Measurements from ENCODE around the gene BDH1. TPM values are rescaled to one million over a fixed set of nuclear protein-coding genes. Genes with fewer than 3 reads are reported as not detected.

BDH1 gene
- polyA plus RNA-seq, 1 of the 3 experiments (the other 2 are of a cell fraction): 19.8 TPM

DNA sequence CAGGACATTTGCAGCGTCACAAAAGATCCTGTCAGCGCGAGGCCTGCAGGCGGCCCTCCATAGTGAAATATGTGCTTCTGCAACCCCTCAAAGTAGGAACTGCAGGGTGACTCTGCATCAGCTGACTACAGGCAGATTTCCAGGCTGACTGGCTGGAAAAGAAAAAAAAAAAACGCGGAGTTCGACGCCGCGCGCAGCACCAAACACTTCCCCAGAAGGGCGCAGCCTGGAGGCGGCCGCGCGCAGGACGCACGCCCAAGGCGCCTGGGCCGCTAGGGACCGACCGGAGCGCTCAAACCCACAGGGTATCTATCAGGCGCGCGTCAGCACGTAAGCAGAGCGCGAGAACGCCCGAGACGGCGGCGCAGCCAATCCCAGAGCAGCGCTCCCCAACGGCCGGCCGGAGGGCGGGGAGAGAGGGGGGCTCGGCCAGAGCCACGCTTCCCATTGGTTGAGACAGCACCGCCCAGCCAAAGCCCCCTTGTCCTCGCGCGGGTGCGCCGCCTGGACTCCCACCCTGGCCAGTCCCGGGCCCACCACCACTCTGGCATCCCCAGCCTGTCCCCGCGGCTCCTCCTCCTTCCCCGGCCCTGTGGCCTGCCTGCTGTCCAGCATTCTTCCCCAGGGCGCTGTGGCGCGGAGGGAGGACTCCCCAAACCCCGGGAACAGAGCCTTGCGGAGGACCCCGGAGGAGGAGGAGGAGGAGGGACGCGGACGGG lies 1.0 kb downstream of the BDH1 start (continued):
- TF ChIP-seq YY1 (IDR thresholded peaks at IDR 0.05; ENCODE audit: low read depth): peak; percentile 23; the same call in 1 of the 2 replicates
- TF ChIP-seq GABPA (IDR thresholded peaks at IDR 0.05; ENCODE audit: low read depth): no peak
- TF ChIP-seq, protein P1, sequence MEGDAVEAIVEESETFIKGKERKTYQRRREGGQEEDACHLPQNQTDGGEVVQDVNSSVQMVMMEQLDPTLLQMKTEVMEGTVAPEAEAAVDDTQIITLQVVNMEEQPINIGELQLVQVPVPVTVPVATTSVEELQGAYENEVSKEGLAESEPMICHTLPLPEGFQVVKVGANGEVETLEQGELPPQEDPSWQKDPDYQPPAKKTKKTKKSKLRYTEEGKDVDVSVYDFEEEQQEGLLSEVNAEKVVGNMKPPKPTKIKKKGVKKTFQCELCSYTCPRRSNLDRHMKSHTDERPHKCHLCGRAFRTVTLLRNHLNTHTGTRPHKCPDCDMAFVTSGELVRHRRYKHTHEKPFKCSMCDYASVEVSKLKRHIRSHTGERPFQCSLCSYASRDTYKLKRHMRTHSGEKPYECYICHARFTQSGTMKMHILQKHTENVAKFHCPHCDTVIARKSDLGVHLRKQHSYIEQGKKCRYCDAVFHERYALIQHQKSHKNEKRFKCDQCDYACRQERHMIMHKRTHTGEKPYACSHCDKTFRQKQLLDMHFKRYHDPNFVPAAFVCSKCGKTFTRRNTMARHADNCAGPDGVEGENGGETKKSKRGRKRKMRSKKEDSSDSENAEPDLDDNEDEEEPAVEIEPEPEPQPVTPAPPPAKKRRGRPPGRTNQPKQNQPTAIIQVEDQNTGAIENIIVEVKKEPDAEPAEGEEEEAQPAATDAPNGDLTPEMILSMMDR (IDR thresholded peaks at IDR 0.05): peak; percentile 62
- TF ChIP-seq FOXJ3 (CRISPR knock-in tag; IDR thresholded peaks at IDR 0.05): no peak; the same call in none of the 2 replicates
- TF ChIP-seq GATA2 (CRISPR knock-in tag; IDR thresholded peaks at IDR 0.05): no peak
- TF ChIP-seq, protein P2, sequence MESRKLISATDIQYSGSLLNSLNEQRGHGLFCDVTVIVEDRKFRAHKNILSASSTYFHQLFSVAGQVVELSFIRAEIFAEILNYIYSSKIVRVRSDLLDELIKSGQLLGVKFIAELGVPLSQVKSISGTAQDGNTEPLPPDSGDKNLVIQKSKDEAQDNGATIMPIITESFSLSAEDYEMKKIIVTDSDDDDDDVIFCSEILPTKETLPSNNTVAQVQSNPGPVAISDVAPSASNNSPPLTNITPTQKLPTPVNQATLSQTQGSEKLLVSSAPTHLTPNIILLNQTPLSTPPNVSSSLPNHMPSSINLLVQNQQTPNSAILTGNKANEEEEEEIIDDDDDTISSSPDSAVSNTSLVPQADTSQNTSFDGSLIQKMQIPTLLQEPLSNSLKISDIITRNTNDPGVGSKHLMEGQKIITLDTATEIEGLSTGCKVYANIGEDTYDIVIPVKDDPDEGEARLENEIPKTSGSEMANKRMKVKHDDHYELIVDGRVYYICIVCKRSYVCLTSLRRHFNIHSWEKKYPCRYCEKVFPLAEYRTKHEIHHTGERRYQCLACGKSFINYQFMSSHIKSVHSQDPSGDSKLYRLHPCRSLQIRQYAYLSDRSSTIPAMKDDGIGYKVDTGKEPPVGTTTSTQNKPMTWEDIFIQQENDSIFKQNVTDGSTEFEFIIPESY (IDR thresholded peaks at IDR 0.05; ENCODE audit: borderline replicate concordance, low read depth): peak; percentile 95
- TF ChIP-seq FOSL2 (IDR thresholded peaks at IDR 0.05; ENCODE audit: borderline replicate concordance, low read depth): no peak
- TF ChIP-seq NRF1 (IDR thresholded peaks at IDR 0.05; ENCODE audit: low read depth, low read length): peak; percentile 54

DNA sequence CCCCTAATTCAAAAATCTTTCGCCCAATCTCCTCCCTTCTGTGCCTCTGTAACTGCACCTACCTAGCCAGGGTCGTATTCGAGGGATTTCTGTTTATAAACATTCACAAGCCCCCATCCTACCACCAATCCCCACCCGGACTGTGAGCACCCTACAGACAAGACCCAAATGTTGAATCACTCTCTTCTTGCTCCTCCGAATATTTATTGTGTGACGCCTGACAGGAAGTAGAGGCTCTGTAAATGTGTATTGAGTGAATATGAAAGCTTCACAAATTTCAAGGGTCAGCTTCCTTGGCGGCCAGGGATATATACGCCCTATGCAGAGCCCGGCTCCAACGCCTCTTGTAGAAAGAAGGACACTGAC lies 1.6 kb downstream of the BDH1 start:
- ChIA-PET POLR2A (interaction anchor here (1.4 kb wide), 1 partner anchor 44 kb away, joined by 3 read pairs; no protein-coding TSS in a partner anchor), CTCF (interaction anchor here (0.7 to 2.1 kb wide), 7 partner anchors 8 to 561 kb away, joined by 3 to 5 read pairs (median 3); no protein-coding TSS in a partner anchor)
- TF ChIP-seq TEAD4 (IDR thresholded peaks at IDR 0.05; ENCODE audit: borderline replicate concordance, insufficient read depth): 0 out of 2 replicates have a peak, but pooled peaks have one; percentile 3
- peak; percentile 73; the same call in 1 of the 2 replicates for TF ChIP-seq FOXJ3 (CRISPR knock-in tag; IDR thresholded peaks at IDR 0.05)
- TF ChIP-seq, protein P3, sequence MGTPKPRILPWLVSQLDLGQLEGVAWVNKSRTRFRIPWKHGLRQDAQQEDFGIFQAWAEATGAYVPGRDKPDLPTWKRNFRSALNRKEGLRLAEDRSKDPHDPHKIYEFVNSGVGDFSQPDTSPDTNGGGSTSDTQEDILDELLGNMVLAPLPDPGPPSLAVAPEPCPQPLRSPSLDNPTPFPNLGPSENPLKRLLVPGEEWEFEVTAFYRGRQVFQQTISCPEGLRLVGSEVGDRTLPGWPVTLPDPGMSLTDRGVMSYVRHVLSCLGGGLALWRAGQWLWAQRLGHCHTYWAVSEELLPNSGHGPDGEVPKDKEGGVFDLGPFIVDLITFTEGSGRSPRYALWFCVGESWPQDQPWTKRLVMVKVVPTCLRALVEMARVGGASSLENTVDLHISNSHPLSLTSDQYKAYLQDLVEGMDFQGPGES (IDR thresholded peaks at IDR 0.05; ENCODE audit: low read depth, low read length): no peak
- TF ChIP-seq TCF12 (IDR thresholded peaks at IDR 0.05): no peak
- no peak for TF ChIP-seq EP300 (IDR thresholded peaks at IDR 0.05; ENCODE audit: borderline replicate concordance in 1 of 2, low read depth in 1 of 2, low read length in 1 of 2)
- Histone ChIP-seq H3K4me1 (ENCODE audit: control insufficient read depth in 1 of 2, insufficient read depth in 2 of 2, low read depth in 1 of 2, low read length in 1 of 2) (peaks cover 0 to 7% of the 10 kb centered on the region in 2 experiments; a peak in 1 of 4 replicates), H2AFZ (ENCODE audit: low read depth) (peak overlapping the region; percentile 81), H3K79me2 (ENCODE audit: insufficient read depth) (no peaks in the 10 kb centered on the region), H3K4me2 (peak overlapping the region; percentile 97), H3K9ac (peak overlapping the region; percentile 51; the same call in 1 of the 2 replicates), H3K9me3 (no peaks in the 10 kb centered on the region), H4K20me1 (ENCODE audit: insufficient read depth) (no peaks in the 10 kb centered on the region), H3F3A (replicated peaks; ENCODE audit: insufficient read depth) (peaks cover 6% of the 10 kb centered on the region), H3K27me3 (ENCODE audit: insufficient read depth) (peaks cover 14% of the 10 kb centered on the region; the same call in 1 of the 2 replicates), H3K27ac (ENCODE audit: low read depth in 2 of 2, low read length in 1 of 2) (peak overlapping the region; percentile 55 to 87; a peak in 3 of 4 replicates), H3K9me2 (no peaks in the 10 kb centered on the region), H3K36me3 (replicated peaks in 1 of 2; ENCODE audit: control insufficient read depth in 1 of 2, insufficient read depth in 2 of 2, low read length in 1 of 2) (no peaks in the 10 kb centered on the region), H3K4me3 (ENCODE audit: low read depth in 2 of 2, low read length in 1 of 2) (peak overlapping the region; percentile 70 to 78)
- DNase-seq: no peak
- WGBS (ENCODE audit: low lambda C conversion rate): 44% methylated on average over 9 of the region's 10 CpGs

All from SK-N-SH (cell line).